ENCODE data around the gene PIGU. TPM values are rescaled to one million over a fixed set of nuclear protein-coding genes. Genes with fewer than 3 reads are reported as not detected.

The PIGU gene
- total and polyA plus RNA-seq, 4 donors = 6.4 to 10.0 (median 7.2) TPM

DNA sequence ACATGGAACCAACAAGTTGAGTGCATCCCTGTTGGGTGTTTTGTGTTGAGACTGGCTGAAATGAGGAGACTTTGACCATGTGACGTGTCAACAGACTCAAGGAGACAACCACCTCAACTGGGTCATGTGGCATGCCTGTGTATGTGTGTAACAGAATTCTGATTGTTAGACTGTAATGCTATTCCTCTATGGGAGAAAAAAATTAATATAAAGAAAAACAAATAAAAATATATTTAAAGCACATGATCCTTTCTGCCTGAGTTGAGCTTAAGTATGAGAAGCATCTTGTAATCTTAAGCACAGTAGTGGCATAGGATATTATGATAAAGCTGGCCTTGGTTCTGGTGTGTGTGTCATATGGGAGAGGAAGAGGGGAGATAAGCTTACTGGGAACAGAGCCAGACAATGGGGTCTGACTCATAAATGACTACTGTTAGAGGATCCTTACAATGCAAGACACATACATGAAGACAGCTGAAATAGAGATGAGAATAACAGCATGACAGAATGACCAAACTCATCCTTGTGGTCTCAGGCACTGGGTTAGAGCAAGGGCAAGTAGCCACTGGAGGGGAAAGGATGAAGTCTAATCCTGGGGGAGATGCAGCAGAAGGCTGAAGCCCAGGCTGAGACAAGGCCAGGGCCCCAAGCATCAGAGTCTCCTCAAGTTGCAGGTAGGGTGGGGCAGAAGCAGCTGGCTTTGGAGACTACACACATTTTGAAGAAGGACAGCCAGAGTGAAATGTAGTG lies 36.5 kb upstream of the PIGU start:
- Histone ChIP-seq H3K4me1 (ENCODE audit: control insufficient read depth in 4 of 4, insufficient read depth in 4 of 4, low read length in 3 of 4) (peaks cover 2 to 40% (median 29%) of the 10 kb centered on the region in 4 donors), H3K27me3 (ENCODE audit: control insufficient read depth in 4 of 4, insufficient read depth in 4 of 4, low read length in 3 of 4) (no peaks in the 10 kb centered on the region), H3K9me3 (ENCODE audit: control insufficient read depth in 4 of 4, low read length in 3 of 4) (no peaks in the 10 kb centered on the region), H3K9ac (ENCODE audit: low read depth in 1 of 2, low read length in 2 of 2) (no peak overlapping the region), H3K4me3 (ENCODE audit: low read depth in 1 of 3, low read length in 3 of 3) (no peak overlapping the region), H3K36me3 (ENCODE audit: control insufficient read depth in 4 of 4, insufficient read depth in 3 of 4, low read depth in 1 of 4, low read length in 3 of 4) (peaks cover 0 to 15% (median 4%) of the 10 kb centered on the region in 4 donors), H3K27ac (ENCODE audit: low read depth in 1 of 2, low read length in 2 of 2) (peak overlapping the region in 1 of 2 donors; percentile 9)
- TF ChIP-seq JUND (IDR thresholded peaks at IDR 0.05) (peak in 1 of 2 donors; percentile 17), HNF4G (IDR thresholded peaks at IDR 0.05) (no peak)
- DNase-seq (ENCODE audit: low spot score) = no peak
- WGBS = 69% methylated on average over 1 of the region's 1 CpG

DNA sequence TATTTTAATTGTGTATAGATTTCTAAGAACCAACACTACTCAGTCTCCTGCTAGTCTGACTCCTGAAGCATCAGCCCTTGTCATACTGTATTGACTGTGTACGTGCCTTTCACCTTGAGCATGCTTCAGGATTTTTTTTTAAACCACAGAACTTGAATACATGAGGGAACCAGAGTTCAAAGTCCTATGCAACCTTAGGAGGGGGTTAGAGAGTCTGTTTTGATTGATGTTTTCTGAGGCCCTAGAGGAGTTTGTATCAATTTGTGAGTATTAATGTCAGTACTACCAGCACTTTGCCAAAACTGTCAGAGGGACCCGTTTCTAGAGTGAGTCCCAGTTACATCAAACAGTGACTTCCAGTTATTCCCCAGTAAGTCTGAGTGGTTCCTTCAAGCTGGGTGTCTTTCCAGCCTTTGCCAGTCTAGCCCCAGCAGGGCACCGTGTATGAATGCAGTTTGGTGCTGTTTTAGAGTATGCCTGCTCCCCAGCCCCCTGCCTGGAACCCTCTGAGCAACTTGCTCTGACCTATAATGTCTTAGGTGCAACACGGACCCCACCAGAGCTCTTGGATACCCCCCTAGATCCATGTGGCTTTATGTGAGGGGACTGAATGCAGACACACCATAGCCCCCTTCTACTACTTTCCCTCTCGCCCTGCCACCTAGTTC lies 35.8 kb upstream of the PIGU start:
- Histone ChIP-seq H3K27me3 (ENCODE audit: control insufficient read depth in 4 of 4, insufficient read depth in 4 of 4, low read length in 3 of 4) (no peaks in the 10 kb centered on the region), H3K9me3 (ENCODE audit: control insufficient read depth in 4 of 4, low read length in 3 of 4) (no peaks in the 10 kb centered on the region), H3K27ac (ENCODE audit: low read depth in 1 of 2, low read length in 2 of 2) (peak overlapping the region in 1 of 2 donors; percentile 9), H3K4me1 (ENCODE audit: control insufficient read depth in 4 of 4, insufficient read depth in 4 of 4, low read length in 3 of 4) (peaks cover 2 to 41% (median 29%) of the 10 kb centered on the region in 4 donors), H3K36me3 (ENCODE audit: control insufficient read depth in 4 of 4, insufficient read depth in 3 of 4, low read depth in 1 of 4, low read length in 3 of 4) (peaks cover 0 to 15% (median 4%) of the 10 kb centered on the region in 4 donors), H3K9ac (ENCODE audit: low read depth in 1 of 2, low read length in 2 of 2) (no peak overlapping the region), H3K4me3 (ENCODE audit: low read depth in 1 of 3, low read length in 3 of 3) (no peak overlapping the region)
- no peak for DNase-seq (ENCODE audit: low spot score)
- peak in 1 of 2 donors; percentile 45 for TF ChIP-seq HNF4A (conservative IDR thresholded peaks at IDR 0.05)
- TF ChIP-seq YY1 (IDR thresholded peaks at IDR 0.05) = no peak
- no peak for TF ChIP-seq TAF1 (conservative IDR thresholded peaks at IDR 0.05)
- no peak for TF ChIP-seq RXRA (IDR thresholded peaks at IDR 0.05)
- TF ChIP-seq, protein P1, sequence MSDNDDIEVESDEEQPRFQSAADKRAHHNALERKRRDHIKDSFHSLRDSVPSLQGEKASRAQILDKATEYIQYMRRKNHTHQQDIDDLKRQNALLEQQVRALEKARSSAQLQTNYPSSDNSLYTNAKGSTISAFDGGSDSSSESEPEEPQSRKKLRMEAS (IDR thresholded peaks at IDR 0.05) = no peak
- TF ChIP-seq FOXA1 (IDR thresholded peaks at IDR 0.05) = no peak
- TF ChIP-seq, protein P2, sequence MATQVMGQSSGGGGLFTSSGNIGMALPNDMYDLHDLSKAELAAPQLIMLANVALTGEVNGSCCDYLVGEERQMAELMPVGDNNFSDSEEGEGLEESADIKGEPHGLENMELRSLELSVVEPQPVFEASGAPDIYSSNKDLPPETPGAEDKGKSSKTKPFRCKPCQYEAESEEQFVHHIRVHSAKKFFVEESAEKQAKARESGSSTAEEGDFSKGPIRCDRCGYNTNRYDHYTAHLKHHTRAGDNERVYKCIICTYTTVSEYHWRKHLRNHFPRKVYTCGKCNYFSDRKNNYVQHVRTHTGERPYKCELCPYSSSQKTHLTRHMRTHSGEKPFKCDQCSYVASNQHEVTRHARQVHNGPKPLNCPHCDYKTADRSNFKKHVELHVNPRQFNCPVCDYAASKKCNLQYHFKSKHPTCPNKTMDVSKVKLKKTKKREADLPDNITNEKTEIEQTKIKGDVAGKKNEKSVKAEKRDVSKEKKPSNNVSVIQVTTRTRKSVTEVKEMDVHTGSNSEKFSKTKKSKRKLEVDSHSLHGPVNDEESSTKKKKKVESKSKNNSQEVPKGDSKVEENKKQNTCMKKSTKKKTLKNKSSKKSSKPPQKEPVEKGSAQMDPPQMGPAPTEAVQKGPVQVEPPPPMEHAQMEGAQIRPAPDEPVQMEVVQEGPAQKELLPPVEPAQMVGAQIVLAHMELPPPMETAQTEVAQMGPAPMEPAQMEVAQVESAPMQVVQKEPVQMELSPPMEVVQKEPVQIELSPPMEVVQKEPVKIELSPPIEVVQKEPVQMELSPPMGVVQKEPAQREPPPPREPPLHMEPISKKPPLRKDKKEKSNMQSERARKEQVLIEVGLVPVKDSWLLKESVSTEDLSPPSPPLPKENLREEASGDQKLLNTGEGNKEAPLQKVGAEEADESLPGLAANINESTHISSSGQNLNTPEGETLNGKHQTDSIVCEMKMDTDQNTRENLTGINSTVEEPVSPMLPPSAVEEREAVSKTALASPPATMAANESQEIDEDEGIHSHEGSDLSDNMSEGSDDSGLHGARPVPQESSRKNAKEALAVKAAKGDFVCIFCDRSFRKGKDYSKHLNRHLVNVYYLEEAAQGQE (IDR thresholded peaks at IDR 0.05) = no peak
- TF ChIP-seq, protein P3, sequence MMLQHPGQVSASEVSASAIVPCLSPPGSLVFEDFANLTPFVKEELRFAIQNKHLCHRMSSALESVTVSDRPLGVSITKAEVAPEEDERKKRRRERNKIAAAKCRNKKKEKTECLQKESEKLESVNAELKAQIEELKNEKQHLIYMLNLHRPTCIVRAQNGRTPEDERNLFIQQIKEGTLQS (IDR thresholded peaks at IDR 0.05) = no peak
- 75% methylated on average over 5 of the region's 5 CpGs for WGBS

DNA sequence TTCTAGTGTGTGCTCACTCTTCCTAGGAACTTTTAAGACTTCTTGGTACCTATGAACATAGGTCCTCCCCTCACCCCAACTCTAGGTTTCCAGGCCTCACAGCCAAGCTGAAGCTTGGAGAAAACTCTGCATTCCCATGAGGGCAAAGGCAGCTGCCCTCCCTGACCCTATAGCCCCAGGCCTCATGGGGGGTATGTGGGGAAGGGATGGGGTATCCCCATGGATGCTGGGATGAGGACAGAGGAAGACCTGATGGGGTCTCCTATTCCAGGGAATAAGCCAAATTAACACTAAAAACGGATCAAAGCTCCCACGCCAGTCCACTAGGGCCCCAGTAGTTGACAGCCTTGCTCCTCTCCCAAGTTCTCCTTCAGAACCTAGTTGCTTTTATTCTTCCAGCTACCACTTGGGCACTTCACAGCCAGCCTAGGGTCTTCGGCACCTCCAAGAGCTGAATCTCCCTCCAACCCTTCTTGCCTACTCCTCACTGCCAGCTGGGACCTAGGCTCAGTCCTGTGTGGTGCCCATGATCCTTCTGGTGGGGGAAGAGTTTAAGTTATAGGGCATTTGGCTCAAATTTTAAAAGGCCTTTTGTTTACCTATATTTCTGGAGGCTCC lies 35.0 kb upstream of the PIGU start:
- Histone ChIP-seq H3K27me3 (ENCODE audit: control insufficient read depth in 4 of 4, insufficient read depth in 4 of 4, low read length in 3 of 4) (no peaks in the 10 kb centered on the region), H3K4me3 (ENCODE audit: low read depth in 1 of 3, low read length in 3 of 3) (no peak overlapping the region), H3K36me3 (ENCODE audit: control insufficient read depth in 4 of 4, insufficient read depth in 3 of 4, low read depth in 1 of 4, low read length in 3 of 4) (peaks cover 0 to 15% (median 4%) of the 10 kb centered on the region in 4 donors), H3K9ac (ENCODE audit: low read depth in 1 of 2, low read length in 2 of 2) (no peak overlapping the region), H3K27ac (ENCODE audit: low read depth in 1 of 2, low read length in 2 of 2) (no peak overlapping the region), H3K9me3 (ENCODE audit: control insufficient read depth in 4 of 4, low read length in 3 of 4) (no peaks in the 10 kb centered on the region), H3K4me1 (ENCODE audit: control insufficient read depth in 4 of 4, insufficient read depth in 4 of 4, low read length in 3 of 4) (peaks cover 4 to 41% (median 33%) of the 10 kb centered on the region in 4 donors)
- no peak for DNase-seq (ENCODE audit: low spot score)
- no peak for TF ChIP-seq YY1 (IDR thresholded peaks at IDR 0.05)
- TF ChIP-seq NR2F2 (IDR thresholded peaks at IDR 0.05) = no peak
- no peak for TF ChIP-seq HNF4A (conservative IDR thresholded peaks at IDR 0.05)
- TF ChIP-seq TAF1 (conservative IDR thresholded peaks at IDR 0.05) = no peak
- TF ChIP-seq RAD21 (IDR thresholded peaks at IDR 0.05) = no peak
- TF ChIP-seq EGR1 (IDR thresholded peaks at IDR 0.05; ENCODE audit: low read depth in 2 of 2) = no peak
- no peak for TF ChIP-seq JUND (IDR thresholded peaks at IDR 0.05)
- no peak for TF ChIP-seq FOXA1 (IDR thresholded peaks at IDR 0.05)
- TF ChIP-seq HNF4G (IDR thresholded peaks at IDR 0.05) = no peak
- TF ChIP-seq, protein P4, sequence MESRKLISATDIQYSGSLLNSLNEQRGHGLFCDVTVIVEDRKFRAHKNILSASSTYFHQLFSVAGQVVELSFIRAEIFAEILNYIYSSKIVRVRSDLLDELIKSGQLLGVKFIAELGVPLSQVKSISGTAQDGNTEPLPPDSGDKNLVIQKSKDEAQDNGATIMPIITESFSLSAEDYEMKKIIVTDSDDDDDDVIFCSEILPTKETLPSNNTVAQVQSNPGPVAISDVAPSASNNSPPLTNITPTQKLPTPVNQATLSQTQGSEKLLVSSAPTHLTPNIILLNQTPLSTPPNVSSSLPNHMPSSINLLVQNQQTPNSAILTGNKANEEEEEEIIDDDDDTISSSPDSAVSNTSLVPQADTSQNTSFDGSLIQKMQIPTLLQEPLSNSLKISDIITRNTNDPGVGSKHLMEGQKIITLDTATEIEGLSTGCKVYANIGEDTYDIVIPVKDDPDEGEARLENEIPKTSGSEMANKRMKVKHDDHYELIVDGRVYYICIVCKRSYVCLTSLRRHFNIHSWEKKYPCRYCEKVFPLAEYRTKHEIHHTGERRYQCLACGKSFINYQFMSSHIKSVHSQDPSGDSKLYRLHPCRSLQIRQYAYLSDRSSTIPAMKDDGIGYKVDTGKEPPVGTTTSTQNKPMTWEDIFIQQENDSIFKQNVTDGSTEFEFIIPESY (IDR thresholded peaks at IDR 0.05) = no peak
- TF ChIP-seq, protein P5, sequence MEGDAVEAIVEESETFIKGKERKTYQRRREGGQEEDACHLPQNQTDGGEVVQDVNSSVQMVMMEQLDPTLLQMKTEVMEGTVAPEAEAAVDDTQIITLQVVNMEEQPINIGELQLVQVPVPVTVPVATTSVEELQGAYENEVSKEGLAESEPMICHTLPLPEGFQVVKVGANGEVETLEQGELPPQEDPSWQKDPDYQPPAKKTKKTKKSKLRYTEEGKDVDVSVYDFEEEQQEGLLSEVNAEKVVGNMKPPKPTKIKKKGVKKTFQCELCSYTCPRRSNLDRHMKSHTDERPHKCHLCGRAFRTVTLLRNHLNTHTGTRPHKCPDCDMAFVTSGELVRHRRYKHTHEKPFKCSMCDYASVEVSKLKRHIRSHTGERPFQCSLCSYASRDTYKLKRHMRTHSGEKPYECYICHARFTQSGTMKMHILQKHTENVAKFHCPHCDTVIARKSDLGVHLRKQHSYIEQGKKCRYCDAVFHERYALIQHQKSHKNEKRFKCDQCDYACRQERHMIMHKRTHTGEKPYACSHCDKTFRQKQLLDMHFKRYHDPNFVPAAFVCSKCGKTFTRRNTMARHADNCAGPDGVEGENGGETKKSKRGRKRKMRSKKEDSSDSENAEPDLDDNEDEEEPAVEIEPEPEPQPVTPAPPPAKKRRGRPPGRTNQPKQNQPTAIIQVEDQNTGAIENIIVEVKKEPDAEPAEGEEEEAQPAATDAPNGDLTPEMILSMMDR (IDR thresholded peaks at IDR 0.05; ENCODE audit: low read depth, low read length, missing input control) = no peak
- no peak for TF ChIP-seq RXRA (IDR thresholded peaks at IDR 0.05)
- no peak for TF ChIP-seq FOXA2 (IDR thresholded peaks at IDR 0.05)
- TF ChIP-seq, protein P3 (IDR thresholded peaks at IDR 0.05) = no peak
- TF ChIP-seq, protein P1 (IDR thresholded peaks at IDR 0.05) = no peak
- 100% methylated on average over 3 of the region's 3 CpGs for WGBS
